B cell (primary cell): ENCODE measurements around the gene CFAP251. TPM values are rescaled to one million over a fixed set of nuclear protein-coding genes. Genes with fewer than 3 reads are reported as not detected.

Experiments
- ATAC-seq: fragments of 200-7000 bp; cut with Tn5 transposase; one replicate; pipeline ENCODE4 v1.10.0; 2021; ENCODE audit warnings: low read depth, mild to moderate bottlenecking, moderate number of reproducible peaks, moderate library complexity
- CTCF ChIA-PET: fragments of 350-600 bp; sonication (Branson Sonifier 250); formaldehyde crosslinking; loops from one replicate; lab custom pipeline; 2021; ENCODE audit warnings: antibody characterized with exemption, inconsistent platforms; lab: Charles Lee
- POLR2A ChIA-PET: fragments of 350-600 bp; sonication (Branson Sonifier 250); formaldehyde crosslinking; loops from one replicate; lab custom pipeline; 2021; ENCODE audit warnings: antibody characterized with exemption; lab: Charles Lee
- DNase-seq: peaks from one replicate; pipeline ENCODE4 v3.0.0; 2013
- H2AFZ ChIP-seq: 2 replicates; pipeline ENCODE4 v1.6.1; 2012; ENCODE audit warnings: mild to moderate bottlenecking, low read depth, low read length; ENCODE audit not compliant: insufficient read depth, poor library complexity, severe bottlenecking
- H3K27ac ChIP-seq, 2 donors: 1 replicate in 1 of 2; 2 replicates in 1 of 2; pipeline ENCODE4 v1.5.1; 2012 to 2013; ENCODE audit warnings: low read length in 2 of 2, mild to moderate bottlenecking in 2 of 2, moderate library complexity in 1 of 2
- H3K27me3 ChIP-seq, 4 experiments: fragments of 200-600 bp in 1 of 4; sonication (generic) in 1 of 4; replicated peaks in 1 of 4; 1 replicate in 2 of 4; 2 replicates in 2 of 4; pipeline versions ENCODE4 v1.6.1 to v1.7.0; 2013 to 2016; ENCODE audit warnings: low read length in 3 of 4, mild to moderate bottlenecking in 2 of 4, mixed read lengths in 1 of 4, moderate library complexity in 1 of 4; ENCODE audit not compliant: insufficient read depth in 4 of 4, control insufficient read depth in 3 of 4; ENCODE audit errors: control extremely low read depth in 1 of 4
- H3K36me3 ChIP-seq, 2 experiments: replicated peaks in 1 of 2; 1 replicate in 1 of 2; 2 replicates in 1 of 2; pipeline versions ENCODE4 v1.6.1 to v1.7.1; 2013; ENCODE audit warnings: low read length in 1 of 2; ENCODE audit not compliant: insufficient read depth in 2 of 2, control insufficient read depth in 1 of 2; ENCODE audit errors: control extremely low read depth in 1 of 2, extremely low read depth in 1 of 2
- H3K4me1 ChIP-seq, 2 donors: fragments of 200-600 bp in 1 of 2; sonication (generic) in 1 of 2; 1 replicate in 1 of 2; 2 replicates in 1 of 2; pipeline versions ENCODE4 v1.5.1 to v1.6.1; 2013 to 2017; ENCODE audit warnings: low read length in 2 of 2; ENCODE audit not compliant: control insufficient read depth in 2 of 2, insufficient read depth in 2 of 2
- H3K4me2 ChIP-seq: replicated peaks from 2 replicates; pipeline ENCODE3; 2012; ENCODE audit warnings: mild to moderate bottlenecking, low read depth, low read length; ENCODE audit not compliant: poor library complexity, severe bottlenecking
- H3K4me3 ChIP-seq, 5 experiments: fragments of 200-600 bp in 1 of 5; sonication (generic) in 1 of 5; 1 replicate in 3 of 5; 2 replicates in 2 of 5; pipeline versions ENCODE4 v1.5.1 to v1.7.0; 2011 to 2016; ENCODE audit warnings: low read length in 4 of 5, mild to moderate bottlenecking in 4 of 5, low read depth in 2 of 5, control low read depth in 1 of 5, moderate library complexity in 1 of 5; ENCODE audit not compliant: insufficient read depth in 1 of 5; ENCODE audit errors: control extremely low read depth in 1 of 5, extremely low read depth in 1 of 5
- H3K79me2 ChIP-seq: fragments of 200-600 bp; sonication (generic); one replicate; pipeline ENCODE4 v1.6.0; 2016; ENCODE audit warnings: low read length; ENCODE audit not compliant: control insufficient read depth, insufficient read depth
- H3K9ac ChIP-seq: fragments of 200-600 bp; sonication (generic); 2 replicates; pipeline ENCODE4 v1.6.1; 2017; ENCODE audit warnings: mild to moderate bottlenecking, low read length, moderate library complexity
- H3K9me3 ChIP-seq, 3 donors: one replicate each; pipeline versions ENCODE4 v1.6.1 to v1.7.1; 2013; ENCODE audit warnings: low read length in 2 of 3; ENCODE audit not compliant: control insufficient read depth in 2 of 3, insufficient read depth in 1 of 3; ENCODE audit errors: control extremely low read depth in 1 of 3
- H4K20me1 ChIP-seq: 2 replicates; pipeline ENCODE4 v1.6.0; 2012; ENCODE audit warnings: mild to moderate bottlenecking, low read length; ENCODE audit not compliant: insufficient read depth, control insufficient read depth, poor library complexity, severe bottlenecking
- H3K27ac Mint-ChIP-seq: one replicate; pipeline ENCODE4 v1.8.0; 2021; ENCODE audit warnings: mixed read lengths
- H3K27me3 Mint-ChIP-seq: one replicate; pipeline ENCODE4 v1.8.0; 2021; ENCODE audit warnings: mixed read lengths
- H3K4me1 Mint-ChIP-seq: one replicate; pipeline ENCODE4 v1.8.0; 2021; ENCODE audit warnings: mixed read lengths
- H3K4me3 Mint-ChIP-seq: one replicate; pipeline ENCODE4 v1.8.0; 2021; ENCODE audit warnings: mixed read lengths
- H3K9me3 Mint-ChIP-seq: one replicate; pipeline ENCODE4 v1.8.0; 2022; ENCODE audit warnings: mixed read lengths; ENCODE audit not compliant: insufficient read depth
- CTCF ChIP-seq: fragments of 200-600 bp; IDR thresholded peaks from one replicate; pipeline ENCODE4 v1.8.0; 2022; ENCODE audit warnings: antibody characterized with exemption, mild to moderate bottlenecking
- EZH2 ChIP-seq: IDR thresholded peaks from 2 replicates; pipeline ENCODE4 v1.6.1; 2012; ENCODE audit warnings: borderline replicate concordance, low read depth, mild to moderate bottlenecking, moderate library complexity, low read length; ENCODE audit not compliant: insufficient read depth, poor library complexity, severe bottlenecking
- WGBS: methylation state at CpG from one replicate; pipeline ENCODE4 v1.1.5; 2013; ENCODE audit warnings: missing lambda C conversion rate; ENCODE audit not compliant: insufficient coverage; 5-methylcytosine and 5-hydroxymethylcytosine counted together
- intact Hi-C: fragments of 100-400 bp; cut with micrococcal nuclease; formaldehyde crosslinking; loops from one replicate; pipeline ENCODE4 v1.10.0; 2022
- polyA plus RNA-seq: library from polyadenylated mRNA; depleted of rRNA; stranded (reverse); fragments of >200 nt; gene quantifications from 2 replicates; pipeline ENCODE4 v1.2.3, GENCODE V29; 2012
- total RNA-seq, 2 donors: library from RNA; stranded (reverse); fragments of 120-200 nt in 1 of 2; gene quantifications; 1 replicate in 1 of 2; 2 replicates in 1 of 2; pipeline versions ENCODE4 v1.2.3 to v1.2.4, GENCODE V29; 2013 to 2022

CFAP251 gene
- total and polyA plus RNA-seq, 2 donors (not counting 1 experiment from before 2014, with no cell fraction given): 0.22 to 1.6 TPM

GRCh38 chr12:121873216-121873569 lies 45.2 kb upstream of the CFAP251 start:
- Histone ChIP-seq H3K4me1 (peaks cover 0 to 5% of the 10 kb centered on the region in 2 donors), H3K27ac (no peak overlapping the region), H3K36me3 (no peaks in the 10 kb centered on the region), H3K27me3 (no peaks in the 10 kb centered on the region), H3K79me2 (no peaks in the 10 kb centered on the region), H3K9me3 (no peaks in the 10 kb centered on the region), H3K4me3 (no peak overlapping the region), H4K20me1 (no peaks in the 10 kb centered on the region), H3K9ac (no peak overlapping the region), H2AFZ (no peak overlapping the region), H3K4me2 (no peak overlapping the region)
- CTCF ChIA-PET: no interaction called here
- 96% methylated on average over 5 of the region's 6 CpGs for WGBS
- H3K4me3 Mint-ChIP-seq: no peak overlapping the region
- no peaks in the 10 kb centered on the region for H3K9me3 Mint-ChIP-seq
- peaks cover 3% of the 10 kb centered on the region for H3K4me1 Mint-ChIP-seq
- no peaks in the 10 kb centered on the region for H3K27me3 Mint-ChIP-seq
- no peak overlapping the region for H3K27ac Mint-ChIP-seq
- no peak for DNase-seq
- intact Hi-C loops: no loop called here
- POLR2A ChIA-PET: no interaction called here
- ATAC-seq: no peak
- TF ChIP-seq CTCF (no peak), EZH2 (no peak)

- H3K9me3 Mint-ChIP-seq: no peaks in the 10 kb centered on the region
- TF ChIP-seq EZH2 (no peak), CTCF (no peak)
- H2AFZ ChIP-seq: no peak overlapping the region
- no peak overlapping the region for H3K27ac ChIP-seq
- no peak overlapping the region for H3K4me3 ChIP-seq
- ATAC-seq (no peak), DNase-seq (no peak)
- no peak overlapping the region for H3K4me2 ChIP-seq
- peaks cover 3% of the 10 kb centered on the region for H3K4me1 Mint-ChIP-seq
- CTCF ChIA-PET: no interaction called here
- no peaks in the 10 kb centered on the region for H4K20me1 ChIP-seq
- no peak overlapping the region for H3K9ac ChIP-seq
- peaks cover 0 to 5% of the 10 kb centered on the region in 2 donors for H3K4me1 ChIP-seq
- intact Hi-C loops: no loop called here
- no peaks in the 10 kb centered on the region for H3K27me3 ChIP-seq
- H3K27me3 Mint-ChIP-seq: no peaks in the 10 kb centered on the region
- POLR2A ChIA-PET: no interaction called here
- H3K79me2 ChIP-seq: no peaks in the 10 kb centered on the region
- no peaks in the 10 kb centered on the region for H3K9me3 ChIP-seq
- H3K27ac Mint-ChIP-seq: peak overlapping the region; percentile 38
- no peak overlapping the region for H3K4me3 Mint-ChIP-seq
- H3K36me3 ChIP-seq: no peaks in the 10 kb centered on the region
- no CpG with 5 or more reads among the region's 6 CpGs for WGBS
These were observed 44.3 kb upstream of the CFAP251 start for GRCh38 chr12:121874071-121874470.
